Lung (tissue), 12 donors: ENCODE measurements around the gene C2orf81. TPM values are rescaled to one million over a fixed set of nuclear protein-coding genes. Genes with fewer than 3 reads are reported as not detected.
A peak's percentile ranks its signal among the peaks of the same experiment; 100 is the strongest.

Experiments used
- ATAC-seq: fragments of 200-7000 bp; cut with Tn5 transposase; one replicate; pipeline ENCODE4 v1.9.1; 2020; ENCODE audit warnings: moderate number of reproducible peaks; ENCODE audit not compliant: insufficient read depth, low FRiP score
- DNase-seq, 3 donors: peaks; one replicate each; pipeline ENCODE4 v3.0.0-alpha.2; 2013 to 2017
- H3K27ac ChIP-seq, 2 donors: one replicate each; pipeline ENCODE4 v1.5.1; 2013; ENCODE audit warnings: mild to moderate bottlenecking in 2 of 2, moderate library complexity in 2 of 2, control low read depth in 1 of 2, inconsistent platforms in 1 of 2, low read depth in 1 of 2, low read length in 1 of 2
- H3K27me3 ChIP-seq, 3 donors: one replicate each; pipeline ENCODE4 v1.5.1; 2013; ENCODE audit warnings: low read length in 2 of 3; ENCODE audit not compliant: control insufficient read depth in 3 of 3, insufficient read depth in 3 of 3
- H3K36me3 ChIP-seq, 4 donors: one replicate each; pipeline ENCODE4 v1.5.1; 2013; ENCODE audit warnings: low read length in 4 of 4, mild to moderate bottlenecking in 1 of 4, moderate library complexity in 1 of 4; ENCODE audit not compliant: control insufficient read depth in 4 of 4, insufficient read depth in 4 of 4
- H3K4me1 ChIP-seq, 5 donors: one replicate each; pipeline ENCODE4 v1.5.1; 2013; ENCODE audit warnings: low read length in 5 of 5, mild to moderate bottlenecking in 2 of 5, moderate library complexity in 1 of 5; ENCODE audit not compliant: control insufficient read depth in 5 of 5, insufficient read depth in 5 of 5
- H3K4me3 ChIP-seq: one replicate; pipeline ENCODE4 v1.5.1; 2013; ENCODE audit warnings: mild to moderate bottlenecking, control low read depth, moderate library complexity
- H3K9ac ChIP-seq, 2 donors: one replicate each; pipeline ENCODE4 v1.5.1; 2013; ENCODE audit warnings: low read length in 2 of 2, control low read depth in 1 of 2; ENCODE audit not compliant: insufficient read depth in 1 of 2
- H3K9me3 ChIP-seq, 4 donors: one replicate each; pipeline ENCODE4 v1.5.1; 2013; ENCODE audit warnings: low read length in 3 of 4, mild to moderate bottlenecking in 1 of 4, moderate library complexity in 1 of 4; ENCODE audit not compliant: control insufficient read depth in 4 of 4, insufficient read depth in 3 of 4
- CTCF ChIP-seq: IDR thresholded peaks from 2 replicates; pipeline ENCODE4 v1.5.1; 2012; ENCODE audit warnings: mild to moderate bottlenecking; ENCODE audit errors: control extremely low read depth, extremely low read depth
- WGBS, 2 donors: extraction: QIAGEN DNeasy Blood & Tissue Kit; methylation state at CpG; one replicate each; pipeline ENCODE4 v1.1.7; 2013; 5-methylcytosine and 5-hydroxymethylcytosine counted together
- polyA plus RNA-seq, 2 donors: library from polyadenylated mRNA; stranded (reverse); fragments of 200-250 nt; gene quantifications; one replicate each; pipeline ENCODE4 v1.2.1, GENCODE V29; 2013
- total RNA-seq, 2 donors: library from RNA; depleted of rRNA in 1 of 2; stranded (reverse); fragments of >200 nt in 1 of 2; gene quantifications; one replicate each; pipeline ENCODE4 v1.2.1, GENCODE V29; 2014 to 2021
- donor health status: control.
- donor health status: control.
- donor health status: Bipolar disorder and iron deficiency.
- donor health status: healthy.
- donor health status: DM: yes; HTN: yes; CAD: no.

Gene C2orf81
- total and polyA plus RNA-seq, 4 donors = 3.4 to 16.9 (median 7.3) TPM

- no peak for DNase-seq
- no peak overlapping the region for H3K4me3 ChIP-seq
- H3K9ac ChIP-seq = no peak overlapping the region
- 74 to 86% methylated on average over 2 of the region's 2 CpGs for WGBS, 2 donors
- TF ChIP-seq CTCF = no peak
- no peak for ATAC-seq
- H3K27ac ChIP-seq = no peak overlapping the region
- H3K36me3 ChIP-seq = peaks cover 4 to 27% (median 23%) of the 10 kb centered on the region in 4 donors
- H3K9me3 ChIP-seq = no peaks in the 10 kb centered on the region
- peaks cover 3 to 22% (median 13%) of the 10 kb centered on the region in 5 donors for H3K4me1 ChIP-seq
- no peaks in the 10 kb centered on the region for H3K27me3 ChIP-seq
Observed at GRCh38 chr2:74375838-74376237, 45.6 kb downstream of the C2orf81 start.

GRCh38 chr2:74374509-74375205 is 46.8 kb downstream of the C2orf81 start:
- Histone ChIP-seq H3K4me1 (peaks cover under 1 to 10% (median 3%) of the 10 kb centered on the region in 5 donors), H3K36me3 (peaks cover 9 to 38% (median 32%) of the 10 kb centered on the region in 4 donors), H3K9me3 (no peaks in the 10 kb centered on the region), H3K27ac (no peak overlapping the region), H3K4me3 (no peak overlapping the region), H3K9ac (no peak overlapping the region), H3K27me3 (no peaks in the 10 kb centered on the region)
- DNase-seq (peak; percentile 65 to 76 (median 74)), ATAC-seq (peak; percentile 83)
- TF ChIP-seq CTCF = no peak
- 75 to 89% methylated on average over 19 of the region's 19 CpGs for WGBS, 2 donors

GRCh38 chr2:74373985-74374384 is 47.4 kb downstream of the C2orf81 start:
- H3K27ac ChIP-seq = peak overlapping the region in 1 of 2 donors; percentile 18
- peaks cover 12 to 42% (median 35%) of the 10 kb centered on the region in 4 donors for H3K36me3 ChIP-seq
- peaks cover 0 to 8% (median 0%) of the 10 kb centered on the region in 5 donors for H3K4me1 ChIP-seq
- ATAC-seq = no peak
- no peak overlapping the region for H3K4me3 ChIP-seq
- no peak for TF ChIP-seq CTCF
- no peak for DNase-seq
- no peak overlapping the region for H3K9ac ChIP-seq
- no peaks in the 10 kb centered on the region for H3K27me3 ChIP-seq
- 83 to 90% methylated on average over 8 of the region's 8 CpGs for WGBS, 2 donors
- no peaks in the 10 kb centered on the region for H3K9me3 ChIP-seq
